ENCODE data around the gene TCEAL8. TPM values are rescaled to one million over a fixed set of nuclear protein-coding genes. Genes with fewer than 3 reads are reported as not detected.

The TCEAL8 gene
- 10 to 100 TPM in 3 of 4 donors, 1 to 10 TPM in 1; 9.2 to 10.6 (median 10.2) TPM for total RNA-seq

- intact Hi-C loops (cut with DNase I; ENCODE audit: low total_unique reads) (no loop called here), in situ Hi-C loops (cut with MboI; ENCODE audit: low sequenced_read_pairs in 4 of 4) (no loop called here)
- no peaks in the 10 kb centered on the region for H3K9me3 ChIP-seq
- H3K27ac ChIP-seq, result peak within 1 kb of the TSS; percentile 73 to 81 (median 78)
- peak; percentile 22 to 33 for TF ChIP-seq POLR2A (IDR thresholded peaks at IDR 0.05)
- no peak for TF ChIP-seq CTCF (IDR thresholded peaks at IDR 0.05 in 4 of 5, conservative IDR thresholded peaks at IDR 0.05 in 1 of 5)
- no peaks in the 10 kb centered on the region for H3K36me3 ChIP-seq
- H3K4me1 ChIP-seq, result no peaks in the 10 kb centered on the region
- DNase-seq (peak; percentile 39 to 55), ATAC-seq (peak; percentile 80 to 96)
- H3K27me3 ChIP-seq, result no peaks in the 10 kb centered on the region
- H3K4me3 ChIP-seq, result peak within 1 kb of the TSS; percentile 63 to 67 (median 65)
These were observed at the start of gene TCEAL8 for GRCh38 chrX:103254921-103255493. TCEAL8 (minus strand) TSS chrX:103255155; CDS start chrX:103253979, 1,176 bp downstream.

- no peak overlapping the region for H3K4me3 ChIP-seq
- in situ Hi-C loops (cut with MboI; ENCODE audit: low sequenced_read_pairs in 4 of 4), result no loop called here
- DNase-seq, result no peak
- H3K36me3 ChIP-seq, result no peaks in the 10 kb centered on the region
- no peak overlapping the region for H3K27ac ChIP-seq
- H3K27me3 ChIP-seq, result peaks cover 0 to 12% (median 0%) of the 10 kb centered on the region in 3 donors
- no peaks in the 10 kb centered on the region for H3K4me1 ChIP-seq
- no peak for ATAC-seq
- no peak for TF ChIP-seq POLR2A (IDR thresholded peaks at IDR 0.05)
- TF ChIP-seq CTCF (IDR thresholded peaks at IDR 0.05 in 4 of 5, conservative IDR thresholded peaks at IDR 0.05 in 1 of 5), result no peak
- H3K9me3 ChIP-seq, result no peaks in the 10 kb centered on the region
- intact Hi-C loops (cut with DNase I; ENCODE audit: low total_unique reads), result no loop called here
These were observed 49.8 kb upstream of the TCEAL8 start for GRCh38 chrX:103304705-103305104.

GRCh38 chrX:103293118-103293517, 38.2 kb upstream of the TCEAL8 start:
- H3K36me3 ChIP-seq, result no peaks in the 10 kb centered on the region
- DNase-seq, result no peak
- H3K27ac ChIP-seq, result no peak overlapping the region
- no peaks in the 10 kb centered on the region for H3K4me1 ChIP-seq
- TF ChIP-seq CTCF (IDR thresholded peaks at IDR 0.05 in 4 of 5, conservative IDR thresholded peaks at IDR 0.05 in 1 of 5), result no peak
- TF ChIP-seq POLR2A (IDR thresholded peaks at IDR 0.05), result no peak
- intact Hi-C loops (cut with DNase I; ENCODE audit: low total_unique reads), result no loop called here
- in situ Hi-C loops (cut with MboI; ENCODE audit: low sequenced_read_pairs in 4 of 4), result no loop called here
- no peaks in the 10 kb centered on the region for H3K27me3 ChIP-seq
- H3K9me3 ChIP-seq, result no peaks in the 10 kb centered on the region
- H3K4me3 ChIP-seq, result no peak overlapping the region
- no peak for ATAC-seq

GRCh38 chrX:103279624-103280023, 24.7 kb upstream of the TCEAL8 start:
- TF ChIP-seq POLR2A (IDR thresholded peaks at IDR 0.05), result no peak
- no peak for TF ChIP-seq CTCF (IDR thresholded peaks at IDR 0.05 in 4 of 5, conservative IDR thresholded peaks at IDR 0.05 in 1 of 5)
- Histone ChIP-seq H3K4me3 (no peak overlapping the region), H3K27me3 (peaks cover 0 to 42% (median 22%) of the 10 kb centered on the region in 3 donors), H3K27ac (no peak overlapping the region), H3K36me3 (no peaks in the 10 kb centered on the region), H3K9me3 (no peaks in the 10 kb centered on the region), H3K4me1 (no peaks in the 10 kb centered on the region)
- DNase-seq, result no peak
- no peak for ATAC-seq
- intact Hi-C loops (cut with DNase I; ENCODE audit: low total_unique reads), result no loop called here
- in situ Hi-C loops (cut with MboI; ENCODE audit: low sequenced_read_pairs in 4 of 4), result no loop called here

GRCh38 chrX:103276581-103277002, 21.6 kb upstream of the TCEAL8 start, which contains the start of gene TCEAL5:
TCEAL5 (minus strand) TSS chrX:103276750; CDS start chrX:103274563, 2,187 bp downstream.
- ATAC-seq (no peak), DNase-seq (no peak)
- Histone ChIP-seq H3K4me1 (no peaks in the 10 kb centered on the region), H3K27me3 (peaks cover 0 to 43% (median 22%) of the 10 kb centered on the region in 3 donors), H3K4me3 (no peak within 1 kb of the TSS), H3K9me3 (no peaks in the 10 kb centered on the region), H3K27ac (no peak within 1 kb of the TSS), H3K36me3 (no peaks in the 10 kb centered on the region)
- in situ Hi-C loops (cut with MboI; ENCODE audit: low sequenced_read_pairs in 4 of 4), result no loop called here
- intact Hi-C loops (cut with DNase I; ENCODE audit: low total_unique reads), result no loop called here
- TF ChIP-seq POLR2A (IDR thresholded peaks at IDR 0.05) (no peak), CTCF (IDR thresholded peaks at IDR 0.05 in 4 of 5, conservative IDR thresholded peaks at IDR 0.05 in 1 of 5) (no peak)

Data from gastrocnemius medialis (tissue), 4 donors.